HepG2 (cell line): ENCODE measurements around the gene CHCHD3.

ENCODE experiments used
- ELF1 ChIP-seq: sonication (generic); formaldehyde crosslinking; IDR thresholded peaks from 2 replicates; pipeline ENCODE4 v1.4.0; 2020; ENCODE audit warnings: missing genetic modification reagents
- POLR2AphosphoS5 ChIP-seq: IDR thresholded peaks from 2 replicates; pipeline ENCODE4 v1.6.1; 2012; ENCODE audit warnings: low read depth, low read length
- SIN3A ChIP-seq: IDR thresholded peaks from 2 replicates; pipeline ENCODE4 v1.6.1; 2011; ENCODE audit warnings: low read depth, mild to moderate bottlenecking, control low read depth, low read length, borderline replicate concordance
- TP53 ChIP-seq: sonication (generic); formaldehyde crosslinking; conservative IDR thresholded peaks from 2 replicates; pipeline ENCODE4 v1.4.0; 2020; ENCODE audit warnings: missing genetic modification reagents
- ZBTB8A ChIP-seq: sonication (generic); formaldehyde crosslinking; IDR thresholded peaks from 2 replicates; pipeline ENCODE4 v1.4.0; 2020; ENCODE audit warnings: mild to moderate bottlenecking, low read depth, missing genetic modification reagents, borderline replicate concordance
- ZNF382 ChIP-seq: sonication (generic); formaldehyde crosslinking; IDR thresholded peaks from 2 replicates; pipeline ENCODE4 v1.5.0; 2020; ENCODE audit warnings: missing genetic modification reagents, mild to moderate bottlenecking, borderline replicate concordance
- ZNF558 ChIP-seq: sonication (generic); formaldehyde crosslinking; IDR thresholded peaks from 2 replicates; pipeline ENCODE4 v1.9.0; 2022; ENCODE audit warnings: mild to moderate bottlenecking, missing genetic modification reagents, borderline replicate concordance
- TF ChIP-seq, protein P1 (sequence below), 2 experiments: IDR thresholded peaks; 2 replicates each; pipeline ENCODE4 v1.6.1; 2011 to 2012; ENCODE audit warnings: low read length in 2 of 2, borderline replicate concordance in 1 of 2, low read depth in 1 of 2, mild to moderate bottlenecking in 1 of 2, moderate library complexity in 1 of 2
- TF ChIP-seq, protein P2 (sequence below): IDR thresholded peaks from 2 replicates; pipeline ENCODE4 v1.6.1; 2012; ENCODE audit warnings: inconsistent platforms

- TF ChIP-seq SIN3A (no peak), TP53 (no peak), ZBTB8A (CRISPR knock-in tag) (no peak), ZNF558 (CRISPR knock-in tag) (no peak), ELF1 (CRISPR knock-in tag) (no peak), POLR2AphosphoS5 (no peak), ZNF382 (CRISPR knock-in tag) (no peak)
- TF ChIP-seq, protein P1, sequence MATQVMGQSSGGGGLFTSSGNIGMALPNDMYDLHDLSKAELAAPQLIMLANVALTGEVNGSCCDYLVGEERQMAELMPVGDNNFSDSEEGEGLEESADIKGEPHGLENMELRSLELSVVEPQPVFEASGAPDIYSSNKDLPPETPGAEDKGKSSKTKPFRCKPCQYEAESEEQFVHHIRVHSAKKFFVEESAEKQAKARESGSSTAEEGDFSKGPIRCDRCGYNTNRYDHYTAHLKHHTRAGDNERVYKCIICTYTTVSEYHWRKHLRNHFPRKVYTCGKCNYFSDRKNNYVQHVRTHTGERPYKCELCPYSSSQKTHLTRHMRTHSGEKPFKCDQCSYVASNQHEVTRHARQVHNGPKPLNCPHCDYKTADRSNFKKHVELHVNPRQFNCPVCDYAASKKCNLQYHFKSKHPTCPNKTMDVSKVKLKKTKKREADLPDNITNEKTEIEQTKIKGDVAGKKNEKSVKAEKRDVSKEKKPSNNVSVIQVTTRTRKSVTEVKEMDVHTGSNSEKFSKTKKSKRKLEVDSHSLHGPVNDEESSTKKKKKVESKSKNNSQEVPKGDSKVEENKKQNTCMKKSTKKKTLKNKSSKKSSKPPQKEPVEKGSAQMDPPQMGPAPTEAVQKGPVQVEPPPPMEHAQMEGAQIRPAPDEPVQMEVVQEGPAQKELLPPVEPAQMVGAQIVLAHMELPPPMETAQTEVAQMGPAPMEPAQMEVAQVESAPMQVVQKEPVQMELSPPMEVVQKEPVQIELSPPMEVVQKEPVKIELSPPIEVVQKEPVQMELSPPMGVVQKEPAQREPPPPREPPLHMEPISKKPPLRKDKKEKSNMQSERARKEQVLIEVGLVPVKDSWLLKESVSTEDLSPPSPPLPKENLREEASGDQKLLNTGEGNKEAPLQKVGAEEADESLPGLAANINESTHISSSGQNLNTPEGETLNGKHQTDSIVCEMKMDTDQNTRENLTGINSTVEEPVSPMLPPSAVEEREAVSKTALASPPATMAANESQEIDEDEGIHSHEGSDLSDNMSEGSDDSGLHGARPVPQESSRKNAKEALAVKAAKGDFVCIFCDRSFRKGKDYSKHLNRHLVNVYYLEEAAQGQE (IDR thresholded peaks at IDR 0.05; ENCODE audit: borderline replicate concordance in 1 of 2, low read depth in 1 of 2, low read length in 2 of 2) = no peak
- TF ChIP-seq, protein P2, sequence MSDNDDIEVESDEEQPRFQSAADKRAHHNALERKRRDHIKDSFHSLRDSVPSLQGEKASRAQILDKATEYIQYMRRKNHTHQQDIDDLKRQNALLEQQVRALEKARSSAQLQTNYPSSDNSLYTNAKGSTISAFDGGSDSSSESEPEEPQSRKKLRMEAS = no peak
Observed at GRCh38 chr7:133071506-133071905, 10.4 kb downstream of the CHCHD3 start.
